ENCODE measurements around the gene CNTN2. TPM values are rescaled to one million over a fixed set of nuclear protein-coding genes. Genes with fewer than 3 reads are reported as not detected.

Gene CNTN2
- total and polyA plus RNA-seq, 2 experiments from 2014 or later: 1.3 to 2.2 TPM

DNA sequence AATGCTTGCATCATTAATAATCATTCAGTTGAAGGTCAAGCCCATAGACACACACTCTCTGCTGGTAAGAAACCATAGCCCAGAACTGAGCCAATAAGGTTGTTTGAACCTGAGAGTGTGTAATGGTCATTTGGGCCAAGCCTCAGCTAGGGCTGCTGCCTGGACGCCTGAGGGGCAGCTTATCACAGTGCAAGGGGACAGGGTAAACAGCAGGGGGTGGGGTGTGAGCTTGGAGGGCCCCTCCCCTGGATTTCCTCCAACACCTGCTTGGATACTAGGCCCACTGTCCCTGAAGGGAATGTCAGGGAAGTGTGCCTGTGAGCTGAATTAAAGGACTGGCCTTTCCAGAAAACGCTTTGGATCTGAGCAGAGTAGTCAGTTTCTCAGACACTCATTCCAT is 24.6 kb upstream of the CNTN2 start:
- Histone ChIP-seq H3K9me2 (ENCODE audit: insufficient read depth) (no peaks in the 10 kb centered on the region), H3K4me3 (no peak overlapping the region), H3K36me3 (ENCODE audit: insufficient read depth) (no peaks in the 10 kb centered on the region), H3K27ac (ENCODE audit: low read depth) (no peak overlapping the region), H3K79me2 (replicated peaks; ENCODE audit: insufficient read depth) (no peaks in the 10 kb centered on the region), H3K27me3 (ENCODE audit: insufficient read depth) (no peaks in the 10 kb centered on the region), H4K20me1 (replicated peaks; ENCODE audit: insufficient read depth) (no peaks in the 10 kb centered on the region), H2AFZ (no peak overlapping the region), H3K4me1 (ENCODE audit: insufficient read depth) (no peaks in the 10 kb centered on the region), H3K4me2 (no peak overlapping the region), H3F3A (replicated peaks; ENCODE audit: low read depth) (no peaks in the 10 kb centered on the region; the same call in 1 of the 2 replicates)
- Mint-ChIP-seq H3K27me3 (ENCODE audit: insufficient read depth, low read depth, poor library complexity) (peaks cover 2% of the 10 kb centered on the region), H3K4me3 (no peak overlapping the region), H3K9me3 (no peaks in the 10 kb centered on the region), H3K27ac (no peak overlapping the region), H3K4me1 (peaks cover 15% of the 10 kb centered on the region), H3K36me3 (ENCODE audit: low read depth) (no peaks in the 10 kb centered on the region)
- ATAC-seq: no peak
- TF ChIP-seq, protein P1, sequence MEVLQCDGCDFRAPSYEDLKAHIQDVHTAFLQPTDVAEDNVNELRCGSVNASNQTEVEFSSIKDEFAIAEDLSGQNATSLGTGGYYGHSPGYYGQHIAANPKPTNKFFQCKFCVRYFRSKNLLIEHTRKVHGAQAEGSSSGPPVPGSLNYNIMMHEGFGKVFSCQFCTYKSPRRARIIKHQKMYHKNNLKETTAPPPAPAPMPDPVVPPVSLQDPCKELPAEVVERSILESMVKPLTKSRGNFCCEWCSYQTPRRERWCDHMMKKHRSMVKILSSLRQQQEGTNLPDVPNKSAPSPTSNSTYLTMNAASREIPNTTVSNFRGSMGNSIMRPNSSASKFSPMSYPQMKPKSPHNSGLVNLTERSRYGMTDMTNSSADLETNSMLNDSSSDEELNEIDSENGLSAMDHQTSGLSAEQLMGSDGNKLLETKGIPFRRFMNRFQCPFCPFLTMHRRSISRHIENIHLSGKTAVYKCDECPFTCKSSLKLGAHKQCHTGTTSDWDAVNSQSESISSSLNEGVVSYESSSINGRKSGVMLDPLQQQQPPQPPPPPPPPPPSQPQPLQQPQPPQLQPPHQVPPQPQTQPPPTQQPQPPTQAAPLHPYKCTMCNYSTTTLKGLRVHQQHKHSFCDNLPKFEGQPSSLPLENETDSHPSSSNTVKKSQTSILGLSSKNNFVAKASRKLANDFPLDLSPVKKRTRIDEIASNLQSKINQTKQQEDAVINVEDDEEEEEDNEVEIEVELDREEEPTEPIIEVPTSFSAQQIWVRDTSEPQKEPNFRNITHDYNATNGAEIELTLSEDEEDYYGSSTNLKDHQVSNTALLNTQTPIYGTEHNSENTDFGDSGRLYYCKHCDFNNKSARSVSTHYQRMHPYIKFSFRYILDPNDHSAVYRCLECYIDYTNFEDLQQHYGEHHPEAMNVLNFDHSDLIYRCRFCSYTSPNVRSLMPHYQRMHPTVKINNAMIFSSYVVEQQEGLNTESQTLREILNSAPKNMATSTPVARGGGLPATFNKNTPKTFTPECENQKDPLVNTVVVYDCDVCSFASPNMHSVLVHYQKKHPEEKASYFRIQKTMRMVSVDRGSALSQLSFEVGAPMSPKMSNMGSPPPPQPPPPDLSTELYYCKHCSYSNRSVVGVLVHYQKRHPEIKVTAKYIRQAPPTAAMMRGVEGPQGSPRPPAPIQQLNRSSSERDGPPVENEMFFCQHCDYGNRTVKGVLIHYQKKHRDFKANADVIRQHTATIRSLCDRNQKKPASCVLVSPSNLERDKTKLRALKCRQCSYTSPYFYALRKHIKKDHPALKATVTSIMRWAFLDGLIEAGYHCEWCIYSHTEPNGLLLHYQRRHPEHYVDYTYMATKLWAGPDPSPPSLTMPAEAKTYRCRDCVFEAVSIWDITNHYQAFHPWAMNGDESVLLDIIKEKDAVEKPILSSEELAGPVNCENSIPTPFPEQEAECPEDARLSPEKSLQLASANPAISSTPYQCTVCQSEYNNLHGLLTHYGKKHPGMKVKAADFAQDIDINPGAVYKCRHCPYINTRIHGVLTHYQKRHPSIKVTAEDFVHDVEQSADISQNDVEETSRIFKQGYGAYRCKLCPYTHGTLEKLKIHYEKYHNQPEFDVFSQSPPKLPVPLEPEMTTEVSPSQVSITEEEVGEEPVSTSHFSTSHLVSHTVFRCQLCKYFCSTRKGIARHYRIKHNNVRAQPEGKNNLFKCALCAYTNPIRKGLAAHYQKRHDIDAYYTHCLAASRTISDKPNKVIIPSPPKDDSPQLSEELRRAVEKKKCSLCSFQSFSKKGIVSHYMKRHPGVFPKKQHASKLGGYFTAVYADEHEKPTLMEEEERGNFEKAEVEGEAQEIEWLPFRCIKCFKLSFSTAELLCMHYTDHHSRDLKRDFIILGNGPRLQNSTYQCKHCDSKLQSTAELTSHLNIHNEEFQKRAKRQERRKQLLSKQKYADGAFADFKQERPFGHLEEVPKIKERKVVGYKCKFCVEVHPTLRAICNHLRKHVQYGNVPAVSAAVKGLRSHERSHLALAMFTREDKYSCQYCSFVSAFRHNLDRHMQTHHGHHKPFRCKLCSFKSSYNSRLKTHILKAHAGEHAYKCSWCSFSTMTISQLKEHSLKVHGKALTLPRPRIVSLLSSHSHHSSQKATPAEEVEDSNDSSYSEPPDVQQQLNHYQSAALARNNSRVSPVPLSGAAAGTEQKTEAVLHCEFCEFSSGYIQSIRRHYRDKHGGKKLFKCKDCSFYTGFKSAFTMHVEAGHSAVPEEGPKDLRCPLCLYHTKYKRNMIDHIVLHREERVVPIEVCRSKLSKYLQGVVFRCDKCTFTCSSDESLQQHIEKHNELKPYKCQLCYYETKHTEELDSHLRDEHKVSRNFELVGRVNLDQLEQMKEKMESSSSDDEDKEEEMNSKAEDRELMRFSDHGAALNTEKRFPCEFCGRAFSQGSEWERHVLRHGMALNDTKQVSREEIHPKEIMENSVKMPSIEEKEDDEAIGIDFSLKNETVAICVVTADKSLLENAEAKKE (CRISPR knock-in tag; IDR thresholded peaks at IDR 0.05): no peak
- TF ChIP-seq EZH2 (IDR thresholded peaks at IDR 0.05; ENCODE audit: low read depth, unreplicated experiment) (no peak), POLR2AphosphoS5 (IDR thresholded peaks at IDR 0.05; ENCODE audit: low read depth) (no peak), EZH2phosphoT487 (IDR thresholded peaks at IDR 0.05; ENCODE audit: unreplicated experiment) (no peak), JUNB (IDR thresholded peaks at IDR 0.05; ENCODE audit: unreplicated experiment) (no peak)
- TF ChIP-seq, protein P2, sequence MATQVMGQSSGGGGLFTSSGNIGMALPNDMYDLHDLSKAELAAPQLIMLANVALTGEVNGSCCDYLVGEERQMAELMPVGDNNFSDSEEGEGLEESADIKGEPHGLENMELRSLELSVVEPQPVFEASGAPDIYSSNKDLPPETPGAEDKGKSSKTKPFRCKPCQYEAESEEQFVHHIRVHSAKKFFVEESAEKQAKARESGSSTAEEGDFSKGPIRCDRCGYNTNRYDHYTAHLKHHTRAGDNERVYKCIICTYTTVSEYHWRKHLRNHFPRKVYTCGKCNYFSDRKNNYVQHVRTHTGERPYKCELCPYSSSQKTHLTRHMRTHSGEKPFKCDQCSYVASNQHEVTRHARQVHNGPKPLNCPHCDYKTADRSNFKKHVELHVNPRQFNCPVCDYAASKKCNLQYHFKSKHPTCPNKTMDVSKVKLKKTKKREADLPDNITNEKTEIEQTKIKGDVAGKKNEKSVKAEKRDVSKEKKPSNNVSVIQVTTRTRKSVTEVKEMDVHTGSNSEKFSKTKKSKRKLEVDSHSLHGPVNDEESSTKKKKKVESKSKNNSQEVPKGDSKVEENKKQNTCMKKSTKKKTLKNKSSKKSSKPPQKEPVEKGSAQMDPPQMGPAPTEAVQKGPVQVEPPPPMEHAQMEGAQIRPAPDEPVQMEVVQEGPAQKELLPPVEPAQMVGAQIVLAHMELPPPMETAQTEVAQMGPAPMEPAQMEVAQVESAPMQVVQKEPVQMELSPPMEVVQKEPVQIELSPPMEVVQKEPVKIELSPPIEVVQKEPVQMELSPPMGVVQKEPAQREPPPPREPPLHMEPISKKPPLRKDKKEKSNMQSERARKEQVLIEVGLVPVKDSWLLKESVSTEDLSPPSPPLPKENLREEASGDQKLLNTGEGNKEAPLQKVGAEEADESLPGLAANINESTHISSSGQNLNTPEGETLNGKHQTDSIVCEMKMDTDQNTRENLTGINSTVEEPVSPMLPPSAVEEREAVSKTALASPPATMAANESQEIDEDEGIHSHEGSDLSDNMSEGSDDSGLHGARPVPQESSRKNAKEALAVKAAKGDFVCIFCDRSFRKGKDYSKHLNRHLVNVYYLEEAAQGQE (IDR thresholded peaks at IDR 0.05; ENCODE audit: unreplicated experiment): no peak
- no peak for DNase-seq (ENCODE audit: low spot score)

Data from GM23338 (cell line).